RWPE2 (cell line): ENCODE measurements around the gene KRT84.

Source experiments
- ATAC-seq: fragments of 200-7000 bp; cut with Tn5 transposase; 3 replicates; pipeline ENCODE4 v1.9.1; 2021; ENCODE audit warnings: low read depth
- DNase-seq: peaks from one replicate; pipeline ENCODE4 v3.0.0-alpha.2; 2020; ENCODE audit warnings: low spot score
- H3K27ac ChIP-seq: fragments of 450-650 bp; 2 replicates; pipeline ENCODE4 v1.5.1; 2017; ENCODE audit warnings: mild to moderate bottlenecking; ENCODE audit not compliant: poor library complexity, severe bottlenecking
- H3K27me3 ChIP-seq: fragments of 250-450 bp; sonication (Bioruptor Pico); 2 replicates; pipeline ENCODE4 v1.5.1; 2021; ENCODE audit warnings: mild to moderate bottlenecking, moderate library complexity; ENCODE audit not compliant: insufficient read depth, poor library complexity, severe bottlenecking
- H3K36me3 ChIP-seq: fragments of 250-450 bp; sonication (Bioruptor Pico); 2 replicates; pipeline ENCODE4 v1.5.1; 2020; ENCODE audit warnings: low read depth, mild to moderate bottlenecking, moderate library complexity
- H3K4me1 ChIP-seq: fragments of 250-450 bp; sonication (Bioruptor Pico); 2 replicates; pipeline ENCODE4 v1.5.1; 2021; ENCODE audit warnings: mild to moderate bottlenecking, moderate library complexity; ENCODE audit not compliant: insufficient read depth, poor library complexity, severe bottlenecking
- H3K4me3 ChIP-seq: fragments of 250-450 bp; sonication (Bioruptor Pico); 2 replicates; pipeline ENCODE4 v1.5.1; 2021; ENCODE audit warnings: mild to moderate bottlenecking, moderate library complexity; ENCODE audit not compliant: severe bottlenecking
- H3K9me3 ChIP-seq: fragments of 250-450 bp; sonication (Bioruptor Pico); 2 replicates; pipeline ENCODE4 v1.5.1; 2021; ENCODE audit warnings: mild to moderate bottlenecking, moderate library complexity; ENCODE audit not compliant: severe bottlenecking
- TF ChIP-seq, protein P1 (sequence below): fragments of 450-650 bp; IDR thresholded peaks from one replicate; pipeline ENCODE4 v1.5.1; 2017; ENCODE audit warnings: mild to moderate bottlenecking, moderate library complexity; ENCODE audit not compliant: poor library complexity, severe bottlenecking

KRT84 gene

DNA sequence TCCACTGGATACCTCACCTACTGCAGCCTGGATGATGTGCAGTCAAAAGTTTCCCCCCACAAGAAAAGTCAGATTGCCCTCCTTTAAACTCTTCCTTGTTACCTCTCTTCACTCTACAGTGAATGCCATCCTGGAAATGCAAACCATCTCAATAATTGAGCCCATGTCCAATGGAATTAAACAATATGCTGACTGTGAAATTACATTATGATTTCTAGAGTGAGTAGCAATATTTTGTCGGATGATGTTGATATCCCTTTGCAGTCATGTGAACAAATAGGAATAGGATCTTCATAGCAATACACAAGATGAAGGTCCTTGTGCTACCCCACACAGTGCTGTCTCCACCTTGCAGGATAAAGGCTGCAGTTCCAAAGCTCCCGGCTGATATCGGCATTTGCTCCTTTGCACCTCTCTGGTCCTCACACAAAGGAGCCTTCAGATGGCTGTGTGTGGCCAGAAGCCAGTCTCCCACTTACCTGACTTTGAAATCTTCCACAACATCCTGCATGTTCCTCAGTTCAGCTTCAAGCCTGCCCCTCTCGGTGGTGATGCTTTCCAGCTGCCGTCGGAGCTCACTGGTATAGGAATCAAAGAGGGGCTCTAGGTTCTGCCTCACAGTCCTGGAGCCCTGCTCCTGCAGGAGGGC, 47.2 kb upstream of the KRT84 start:
- Histone ChIP-seq H3K4me1 (peaks cover 31% of the 10 kb centered on the region), H3K36me3 (no peaks in the 10 kb centered on the region), H3K27ac (no peak overlapping the region), H3K4me3 (no peak overlapping the region), H3K27me3 (no peaks in the 10 kb centered on the region), H3K9me3 (no peaks in the 10 kb centered on the region)
- ATAC-seq (no peak), DNase-seq (peak; percentile 9)
- TF ChIP-seq, protein P1, sequence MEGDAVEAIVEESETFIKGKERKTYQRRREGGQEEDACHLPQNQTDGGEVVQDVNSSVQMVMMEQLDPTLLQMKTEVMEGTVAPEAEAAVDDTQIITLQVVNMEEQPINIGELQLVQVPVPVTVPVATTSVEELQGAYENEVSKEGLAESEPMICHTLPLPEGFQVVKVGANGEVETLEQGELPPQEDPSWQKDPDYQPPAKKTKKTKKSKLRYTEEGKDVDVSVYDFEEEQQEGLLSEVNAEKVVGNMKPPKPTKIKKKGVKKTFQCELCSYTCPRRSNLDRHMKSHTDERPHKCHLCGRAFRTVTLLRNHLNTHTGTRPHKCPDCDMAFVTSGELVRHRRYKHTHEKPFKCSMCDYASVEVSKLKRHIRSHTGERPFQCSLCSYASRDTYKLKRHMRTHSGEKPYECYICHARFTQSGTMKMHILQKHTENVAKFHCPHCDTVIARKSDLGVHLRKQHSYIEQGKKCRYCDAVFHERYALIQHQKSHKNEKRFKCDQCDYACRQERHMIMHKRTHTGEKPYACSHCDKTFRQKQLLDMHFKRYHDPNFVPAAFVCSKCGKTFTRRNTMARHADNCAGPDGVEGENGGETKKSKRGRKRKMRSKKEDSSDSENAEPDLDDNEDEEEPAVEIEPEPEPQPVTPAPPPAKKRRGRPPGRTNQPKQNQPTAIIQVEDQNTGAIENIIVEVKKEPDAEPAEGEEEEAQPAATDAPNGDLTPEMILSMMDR: no peak

DNA sequence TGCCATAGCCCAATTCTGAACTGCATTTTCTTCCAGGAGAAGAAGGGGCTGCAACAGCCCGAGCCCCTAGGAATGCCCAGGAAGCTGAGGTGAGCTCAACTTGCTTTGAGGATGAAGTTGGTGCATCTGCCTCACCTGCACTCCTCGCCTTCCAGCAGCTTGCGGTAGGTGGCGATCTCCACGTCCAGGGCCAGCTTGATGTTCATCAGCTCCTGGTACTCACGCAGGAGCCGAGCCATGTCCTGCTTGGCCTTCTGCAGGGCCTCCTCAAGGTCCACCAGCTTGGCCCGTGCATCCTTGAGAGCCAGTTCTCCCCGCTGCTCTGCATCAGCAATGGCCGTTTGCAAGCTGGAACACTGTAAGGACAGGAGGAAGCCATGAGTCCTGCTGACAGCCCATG, 42.7 kb upstream of the KRT84 start:
- DNase-seq: no peak

DNA sequence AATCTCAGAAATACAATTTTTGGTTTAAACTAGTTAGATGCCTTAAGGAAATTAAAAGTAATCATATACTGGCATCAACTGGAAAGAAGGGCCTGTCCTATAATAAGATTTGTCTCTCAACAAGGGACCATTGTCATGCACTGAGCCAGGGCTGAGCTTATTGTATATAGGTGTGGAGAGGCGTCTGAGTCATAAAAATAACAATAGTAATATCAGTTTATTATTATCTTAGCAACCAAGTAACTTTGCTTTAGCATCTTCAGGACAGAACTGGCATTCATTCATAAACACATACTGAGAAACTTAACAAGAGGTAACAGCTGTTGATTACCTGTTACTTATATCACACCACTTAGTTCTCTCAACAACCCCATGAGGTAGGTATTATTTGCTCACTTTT, 41.6 kb upstream of the KRT84 start:
- peaks cover 3% of the 10 kb centered on the region for H3K4me1 ChIP-seq
- no peaks in the 10 kb centered on the region for H3K9me3 ChIP-seq
- no peaks in the 10 kb centered on the region for H3K27me3 ChIP-seq
- no peaks in the 10 kb centered on the region for H3K36me3 ChIP-seq
- no peak overlapping the region for H3K27ac ChIP-seq
- DNase-seq (no peak), ATAC-seq (peak; percentile 69)
- TF ChIP-seq, protein P1: no peak
- no peak overlapping the region for H3K4me3 ChIP-seq

More for the DNA sequence above, 42.7 kb upstream of the KRT84 start:
- H3K4me1 ChIP-seq: peaks cover 3% of the 10 kb centered on the region
- H3K9me3 ChIP-seq: no peaks in the 10 kb centered on the region
- ATAC-seq: no peak
- TF ChIP-seq, protein P1: no peak
- H3K27ac ChIP-seq: no peak overlapping the region
- H3K27me3 ChIP-seq: no peaks in the 10 kb centered on the region
- no peak overlapping the region for H3K4me3 ChIP-seq
- H3K36me3 ChIP-seq: no peaks in the 10 kb centered on the region

DNA sequence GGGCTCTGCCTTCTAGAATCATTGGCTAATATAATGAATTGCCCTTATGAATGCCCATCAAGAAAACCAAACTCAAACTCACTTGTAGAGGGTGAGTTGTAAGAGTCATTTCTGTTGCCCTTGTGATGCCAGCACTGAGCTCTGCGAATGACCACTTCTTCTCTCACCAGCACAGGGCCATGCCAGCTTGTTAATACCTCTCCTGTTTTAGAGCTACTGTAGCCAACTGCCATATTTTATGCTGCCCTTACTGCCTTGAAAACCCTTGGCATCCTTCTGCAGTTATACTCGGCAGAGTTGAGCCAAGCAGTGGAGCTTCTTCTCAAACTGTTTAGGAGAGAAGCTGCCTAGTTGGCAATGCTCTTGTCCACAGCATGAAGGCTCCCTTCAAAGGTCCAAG, 40.6 kb upstream of the KRT84 start:
- H3K4me1 ChIP-seq: peaks cover 3% of the 10 kb centered on the region
- H3K9me3 ChIP-seq: no peaks in the 10 kb centered on the region
- TF ChIP-seq, protein P1: no peak
- ATAC-seq (no peak), DNase-seq (no peak)
- H3K27ac ChIP-seq: no peak overlapping the region
- no peak overlapping the region for H3K4me3 ChIP-seq
- no peaks in the 10 kb centered on the region for H3K36me3 ChIP-seq
- H3K27me3 ChIP-seq: no peaks in the 10 kb centered on the region

DNA sequence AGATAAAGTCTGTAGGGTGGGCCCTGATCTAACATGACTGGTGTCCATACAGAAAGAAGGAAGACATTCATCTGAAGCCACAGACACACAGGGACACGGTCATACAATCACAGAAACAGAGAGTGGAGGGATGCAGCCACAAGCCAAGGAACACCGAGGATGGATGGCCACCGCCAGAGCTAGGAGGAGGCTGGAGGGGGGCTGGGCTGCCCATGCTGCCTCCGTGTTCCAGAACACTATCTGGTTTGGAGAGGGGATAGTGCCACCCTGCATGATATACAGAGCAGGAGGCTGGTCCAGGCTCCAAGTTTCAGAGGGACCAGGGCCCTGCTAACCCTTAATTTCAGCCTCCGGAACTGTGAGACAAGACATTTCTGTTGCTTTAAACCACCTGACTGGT, 40.0 kb upstream of the KRT84 start:
- DNase-seq (no peak), ATAC-seq (no peak)
- Histone ChIP-seq H3K27ac (no peak overlapping the region), H3K9me3 (no peaks in the 10 kb centered on the region), H3K27me3 (no peaks in the 10 kb centered on the region), H3K36me3 (no peaks in the 10 kb centered on the region), H3K4me1 (peaks cover 3% of the 10 kb centered on the region), H3K4me3 (no peak overlapping the region)
- TF ChIP-seq, protein P1: no peak
